CD4-positive, alpha-beta T cell treated with Interleukin-21 for 1 hour (primary cell): ENCODE measurements around the gene SNED1.

Experiments
- DNase-seq: peaks from one replicate; pipeline ENCODE4 v3.0.0-alpha.2; 2020

Gene SNED1

DNA sequence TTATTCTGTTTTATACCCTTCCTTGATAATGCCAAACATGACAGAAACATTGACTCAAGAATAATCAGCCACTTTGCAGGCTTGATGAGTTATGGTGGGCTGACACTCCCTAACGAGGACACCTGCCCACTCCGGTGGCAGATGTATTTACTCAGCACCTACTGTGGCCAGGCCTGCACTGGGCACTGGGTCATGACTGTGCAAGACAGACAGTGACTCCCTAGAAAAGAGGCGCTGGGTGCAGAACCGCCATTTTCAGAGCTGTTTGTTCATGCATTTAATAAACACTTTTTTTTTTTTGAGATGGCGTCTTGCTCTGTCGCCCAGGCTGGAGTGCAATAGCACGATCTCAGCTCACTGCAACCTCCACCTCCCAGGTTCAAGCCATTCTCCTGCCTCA, 32.5 kb downstream of the SNED1 start:
- no peak for DNase-seq

DNA sequence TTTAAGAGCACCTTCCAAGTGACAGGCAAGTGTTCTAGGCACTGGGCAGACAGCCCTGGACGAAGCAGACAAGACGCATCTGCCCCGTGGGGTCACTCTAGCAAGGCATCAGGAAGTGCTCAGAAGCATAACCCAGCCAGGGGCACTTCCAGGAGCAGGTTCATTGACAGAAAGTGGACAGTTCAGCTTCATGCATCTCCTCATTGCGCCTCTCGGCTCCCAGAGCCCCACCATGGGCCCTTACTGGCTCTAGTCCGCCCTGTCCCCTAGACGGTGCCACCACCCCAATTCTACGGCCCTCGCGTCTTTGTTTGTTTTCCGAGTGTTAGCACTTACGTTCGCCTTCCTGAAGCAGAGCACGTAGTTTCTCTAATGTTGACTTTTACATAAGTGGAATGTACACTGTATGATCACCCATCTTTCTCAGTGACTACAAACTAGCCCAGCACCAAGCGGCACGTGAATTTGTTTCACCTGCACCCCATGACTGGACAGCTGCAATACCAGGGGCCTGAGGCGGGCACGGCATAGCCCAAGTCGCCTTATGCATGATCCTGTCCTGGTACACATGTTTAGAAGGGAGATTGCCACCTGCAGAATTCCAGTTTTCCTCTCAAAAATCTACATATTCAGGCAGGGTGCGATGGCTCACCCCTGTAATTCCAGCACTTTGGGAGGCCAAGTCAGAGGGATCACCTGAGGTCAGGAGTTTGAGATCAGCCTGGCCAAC, 33.2 kb downstream of the SNED1 start:
- no peak for DNase-seq

DNA sequence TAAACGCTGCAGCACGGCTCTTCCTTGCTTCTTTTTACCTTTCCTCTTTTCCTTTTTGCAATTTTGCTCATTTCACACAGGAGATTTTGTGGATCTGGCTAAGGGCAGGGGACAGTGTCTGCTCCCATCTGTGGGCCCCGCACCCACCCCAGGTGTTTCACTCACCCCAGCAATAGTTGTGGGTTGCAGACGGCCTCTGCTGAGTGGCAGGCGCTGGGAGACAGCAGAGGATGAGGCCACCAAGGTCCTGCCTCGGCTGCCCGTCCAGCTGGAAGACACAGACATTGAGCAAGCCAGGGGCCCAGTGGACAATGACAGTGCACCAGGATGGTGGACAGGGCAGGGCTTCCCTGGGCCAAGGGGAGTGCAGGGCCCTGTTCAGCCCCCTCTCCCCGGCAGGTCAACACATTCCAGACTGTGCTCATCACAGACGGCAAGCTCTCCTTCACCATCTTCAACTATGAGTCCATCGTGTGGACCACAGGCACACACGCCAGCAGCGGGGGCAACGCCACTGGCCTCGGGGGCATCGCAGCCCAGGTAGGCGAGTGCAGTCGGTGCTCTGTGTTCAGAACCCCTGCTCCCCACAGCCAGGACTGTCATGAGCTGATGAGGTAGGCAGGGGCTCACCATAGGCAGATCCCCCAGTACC, 35.0 kb downstream of the SNED1 start:
- DNase-seq, result no peak

DNA sequence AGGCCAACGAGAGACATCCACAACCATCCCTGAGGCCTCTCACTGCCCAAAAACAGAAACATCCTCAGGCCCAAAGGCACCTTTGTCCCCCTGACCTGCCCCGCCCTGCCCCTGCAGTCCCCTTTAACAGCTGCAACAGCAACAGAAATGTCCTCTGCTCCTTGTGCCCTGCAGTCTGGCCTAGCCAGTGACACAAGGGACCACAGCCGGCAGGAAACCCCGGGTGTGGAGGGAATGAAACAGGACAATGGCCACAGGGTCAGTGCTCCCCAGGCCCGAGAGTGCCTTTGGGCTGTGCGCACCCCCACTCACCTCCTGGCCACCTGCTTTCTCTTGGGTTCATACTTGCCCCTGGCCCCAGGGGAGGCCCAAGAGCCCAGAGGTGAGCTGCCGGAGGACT, 35.6 kb downstream of the SNED1 start:
- no peak for DNase-seq

DNA sequence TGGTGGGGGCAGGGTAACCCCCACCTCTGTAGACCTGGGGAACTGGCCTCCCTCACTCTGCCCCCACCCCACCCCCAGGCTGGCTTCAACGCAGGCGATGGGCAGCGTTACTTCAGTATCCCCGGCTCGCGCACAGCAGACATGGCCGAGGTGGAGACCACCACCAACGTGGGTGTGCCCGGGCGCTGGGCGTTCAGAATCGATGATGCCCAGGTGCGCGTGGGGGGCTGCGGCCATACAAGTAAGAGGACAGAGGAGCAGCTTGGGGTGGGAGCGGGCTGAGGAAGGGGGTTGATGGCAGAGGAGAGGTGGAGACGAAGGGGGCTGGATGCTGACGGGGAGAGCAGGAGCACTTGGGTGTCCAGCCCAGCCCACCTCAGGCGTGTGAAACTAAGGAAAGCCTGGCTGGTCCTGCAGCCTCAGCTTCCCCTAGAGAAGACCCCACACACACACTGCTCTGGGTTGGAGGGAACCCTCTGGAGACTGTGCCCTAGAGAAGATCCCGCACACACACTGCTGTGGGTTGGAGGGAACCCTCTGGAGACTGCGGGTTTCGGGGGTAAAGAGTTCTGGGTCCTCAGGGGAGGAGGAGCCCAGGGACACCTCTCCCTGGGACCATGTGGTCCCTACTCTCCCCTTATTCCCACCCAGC, 36.2 kb downstream of the SNED1 start:
- no peak for DNase-seq

DNA sequence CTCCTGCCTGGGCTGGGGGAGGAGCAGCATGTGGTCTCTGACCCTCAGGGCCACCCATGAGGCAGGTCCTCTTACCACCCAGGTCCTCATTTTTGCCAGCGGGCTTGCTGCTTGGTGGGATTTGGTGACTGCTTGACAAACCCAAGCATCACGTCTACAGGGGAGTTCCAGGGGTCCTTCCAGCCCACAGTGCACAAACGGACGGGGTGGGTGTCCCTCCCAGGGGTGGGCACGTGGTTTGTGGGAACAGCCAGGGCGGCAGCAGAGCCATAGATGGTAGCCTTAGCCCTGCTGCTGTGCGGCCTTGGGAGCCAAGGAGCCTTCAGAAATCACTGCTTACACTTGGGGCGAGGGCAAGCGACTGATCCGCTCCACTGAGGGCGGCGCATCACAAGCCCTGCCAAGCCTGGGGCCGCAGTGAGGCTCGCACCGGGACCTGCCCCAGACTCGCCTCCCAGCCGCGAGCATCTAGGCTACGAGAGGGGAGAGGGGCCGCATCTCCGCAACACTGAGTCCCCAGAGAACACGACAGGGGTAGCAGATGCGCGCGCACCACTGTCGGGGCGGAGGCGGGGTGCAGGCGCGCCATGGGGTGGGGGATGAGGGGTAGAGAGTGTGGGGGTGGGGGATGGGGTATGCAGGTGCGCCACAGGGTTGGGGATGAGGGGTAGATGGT, 36.9 kb downstream of the SNED1 start:
- peak; percentile 34 for DNase-seq

DNA sequence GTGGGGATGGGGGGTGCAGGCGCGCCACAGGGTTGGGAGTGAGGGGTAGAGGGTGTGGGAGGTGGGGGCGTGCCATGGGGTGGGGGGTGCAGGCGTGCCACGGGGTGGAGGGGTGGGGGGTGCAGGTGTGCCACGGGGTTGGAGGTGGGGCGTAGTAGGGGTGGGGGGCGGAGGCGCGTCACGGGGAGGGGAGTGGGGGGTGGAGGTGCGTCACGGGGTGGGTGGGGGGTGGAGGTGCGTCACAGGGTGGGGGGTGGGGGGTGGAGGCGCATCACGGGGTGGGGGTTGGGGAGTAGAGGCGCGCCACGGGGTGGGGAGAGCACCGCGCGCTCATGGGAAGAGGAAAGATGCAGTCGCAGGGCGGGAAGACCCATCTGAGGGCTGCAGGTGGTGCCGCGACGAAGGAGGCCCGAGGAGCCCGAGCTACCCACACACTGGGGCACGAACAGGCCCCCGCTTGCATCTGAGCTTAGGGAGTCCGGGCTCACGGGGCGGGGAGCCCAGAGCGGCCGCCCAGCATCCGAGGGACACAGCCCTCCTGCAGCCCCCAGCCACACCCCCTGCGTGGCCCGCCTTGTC, 37.5 kb downstream of the SNED1 start:
- DNase-seq, result no peak

DNA sequence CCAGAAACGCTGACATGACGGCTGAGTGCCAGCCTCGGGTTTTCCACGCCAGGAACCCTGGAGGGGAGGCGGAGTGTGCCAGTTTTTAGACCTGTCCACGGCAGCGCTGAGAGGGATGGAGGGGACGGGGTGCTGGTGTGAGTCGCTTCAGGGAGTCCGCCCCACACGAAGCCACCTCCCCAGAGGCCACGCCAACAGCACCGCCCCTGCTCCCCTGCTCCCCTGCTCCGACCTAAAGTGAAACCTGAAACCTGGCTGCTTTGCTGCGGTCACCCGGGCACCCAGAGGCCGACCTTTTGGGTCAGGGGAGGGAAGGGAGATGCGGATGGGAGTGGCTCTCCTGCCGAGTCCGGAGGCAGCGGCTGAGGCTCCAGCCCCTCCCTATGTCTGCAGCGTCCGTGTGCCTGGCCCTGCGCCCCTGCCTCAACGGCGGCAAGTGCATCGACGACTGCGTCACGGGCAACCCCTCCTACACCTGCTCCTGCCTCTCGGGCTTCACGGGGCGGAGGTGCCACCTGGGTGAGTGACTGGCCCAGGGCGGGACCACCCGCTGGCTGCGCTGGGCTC, 38.1 kb downstream of the SNED1 start:
- DNase-seq, result peak; percentile 68

DNA sequence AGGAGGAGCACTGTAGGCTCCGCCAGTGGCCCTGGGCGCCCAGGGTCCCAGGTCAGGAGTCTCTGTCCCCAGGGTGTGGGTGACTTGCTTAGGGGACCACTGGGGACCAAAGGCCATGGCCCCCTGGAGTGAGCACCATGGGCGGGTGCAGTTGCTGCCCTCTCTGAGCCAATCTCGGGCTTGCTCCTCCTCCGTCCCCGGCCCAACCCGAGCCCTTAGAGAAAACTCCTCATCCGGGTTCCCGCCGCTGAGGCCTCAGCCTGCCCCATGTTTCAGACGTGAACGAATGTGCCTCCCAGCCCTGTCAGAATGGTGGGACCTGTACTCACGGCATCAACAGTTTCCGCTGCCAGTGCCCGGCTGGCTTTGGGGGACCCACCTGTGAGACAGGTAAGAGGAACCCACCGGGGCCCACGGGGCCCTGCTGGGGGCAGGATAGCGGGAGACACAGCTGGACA, 38.6 kb downstream of the SNED1 start:
- no peak for DNase-seq

DNA sequence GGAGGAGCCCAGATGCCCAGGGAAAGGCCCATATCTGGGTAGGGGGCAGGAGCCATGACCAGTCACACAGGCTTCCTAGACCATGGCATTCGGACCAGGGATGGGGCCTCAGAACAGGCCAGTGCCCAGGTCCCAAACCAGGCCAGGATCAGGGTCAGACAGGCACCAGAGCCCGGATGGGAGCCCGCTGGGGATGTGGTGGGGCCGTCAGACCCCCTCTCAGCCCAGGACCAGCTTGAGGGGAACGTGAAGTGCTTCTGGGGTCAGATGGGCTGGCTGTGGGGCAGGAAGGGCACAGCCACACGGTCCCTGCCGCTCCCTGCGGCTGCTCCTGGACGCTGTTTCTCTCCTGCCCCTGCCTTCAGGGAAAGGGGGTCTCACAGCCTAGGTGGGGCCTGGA, 39.1 kb downstream of the SNED1 start:
- DNase-seq, result no peak

DNA sequence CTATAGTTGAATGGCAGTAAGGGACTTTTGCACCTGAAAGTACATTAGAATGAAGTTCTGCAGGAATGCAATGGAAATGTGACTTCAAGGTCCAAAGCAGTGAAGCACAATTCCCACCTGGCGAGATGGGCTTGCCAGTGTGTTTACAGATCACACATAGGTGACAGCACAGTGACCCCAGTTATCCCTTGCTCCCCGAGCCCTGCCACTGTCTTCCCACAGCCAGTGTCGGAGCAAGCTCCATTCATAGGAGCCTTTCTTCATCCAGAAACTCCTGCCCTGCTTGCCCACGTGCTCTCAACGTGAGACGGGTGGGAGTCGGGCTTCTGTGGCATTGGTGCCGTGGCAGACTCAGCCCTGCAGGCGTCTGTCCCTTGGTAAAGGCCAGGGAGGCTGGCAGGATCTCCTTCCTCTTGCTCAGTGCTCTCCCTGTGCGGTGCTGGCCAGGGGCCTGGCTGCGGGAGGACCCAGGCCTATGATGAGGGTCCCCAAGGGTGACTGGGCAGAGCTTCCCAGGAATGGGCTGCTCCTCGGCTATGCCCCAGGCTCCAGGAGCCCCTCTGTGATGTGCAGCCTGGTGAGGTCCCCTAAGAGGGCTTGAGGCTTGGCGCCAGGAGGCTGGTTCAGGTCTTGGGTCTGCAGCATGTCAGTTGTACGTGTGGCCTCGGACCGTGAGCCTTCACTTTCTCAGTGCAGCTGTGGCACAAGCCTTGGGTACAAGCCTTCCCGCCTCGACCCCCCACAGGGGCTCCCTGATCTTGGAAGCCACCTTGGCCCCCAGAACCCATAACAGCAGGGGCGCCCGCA, 40.2 kb downstream of the SNED1 start:
- DNase-seq, result no peak

DNA sequence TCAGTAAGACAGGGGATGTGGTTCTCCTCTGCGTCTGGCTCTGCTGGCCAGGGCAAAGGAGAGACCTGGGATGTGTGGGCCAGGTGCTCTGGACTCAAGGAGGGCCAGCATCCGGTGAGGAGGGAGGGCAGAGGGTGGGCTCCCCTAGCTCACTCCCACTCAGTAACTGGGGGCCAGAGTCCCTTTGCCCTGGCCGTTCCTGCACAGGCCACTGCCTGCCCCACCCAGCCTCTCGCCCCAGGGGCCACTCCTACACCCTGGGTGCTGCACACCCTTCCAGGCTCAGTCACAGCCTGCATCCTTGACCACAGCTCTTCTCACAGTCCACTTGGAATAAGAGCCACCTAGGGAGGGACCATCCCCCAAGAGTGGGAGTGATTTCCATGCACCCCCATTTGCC, 41.0 kb downstream of the SNED1 start:
- DNase-seq, result no peak

DNA sequence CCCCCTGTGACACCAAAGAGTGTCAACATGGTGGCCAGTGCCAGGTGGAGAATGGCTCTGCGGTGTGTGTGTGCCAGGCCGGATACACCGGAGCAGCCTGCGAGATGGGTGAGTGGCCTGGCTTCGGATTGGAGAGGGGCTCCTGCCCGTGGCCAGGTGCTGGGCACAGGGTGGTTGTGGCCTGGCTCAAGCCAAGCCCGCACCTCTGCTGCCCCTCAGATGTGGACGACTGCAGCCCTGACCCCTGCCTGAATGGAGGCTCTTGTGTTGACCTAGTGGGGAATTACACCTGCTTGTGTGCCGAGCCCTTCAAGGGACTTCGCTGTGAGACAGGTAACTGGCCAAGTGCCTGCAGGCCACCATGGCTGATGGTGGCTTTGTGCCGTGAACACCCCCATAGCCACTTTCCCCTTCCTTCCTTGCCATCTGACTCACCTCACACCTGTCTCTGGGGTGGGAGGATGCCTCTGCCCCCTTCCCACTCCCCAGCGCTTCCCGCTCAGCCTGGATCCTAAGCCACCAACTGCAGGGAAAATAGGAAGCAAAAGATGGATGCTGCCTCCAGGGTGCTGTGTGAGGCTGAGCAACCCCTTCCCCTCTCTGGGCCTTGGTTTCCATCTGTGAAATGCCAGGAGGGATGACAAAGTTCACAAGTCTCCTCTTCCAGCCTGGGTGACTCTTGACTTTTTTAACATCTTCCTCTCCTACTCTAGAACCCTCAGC, 41.8 kb downstream of the SNED1 start:
- DNase-seq, result no peak

DNA sequence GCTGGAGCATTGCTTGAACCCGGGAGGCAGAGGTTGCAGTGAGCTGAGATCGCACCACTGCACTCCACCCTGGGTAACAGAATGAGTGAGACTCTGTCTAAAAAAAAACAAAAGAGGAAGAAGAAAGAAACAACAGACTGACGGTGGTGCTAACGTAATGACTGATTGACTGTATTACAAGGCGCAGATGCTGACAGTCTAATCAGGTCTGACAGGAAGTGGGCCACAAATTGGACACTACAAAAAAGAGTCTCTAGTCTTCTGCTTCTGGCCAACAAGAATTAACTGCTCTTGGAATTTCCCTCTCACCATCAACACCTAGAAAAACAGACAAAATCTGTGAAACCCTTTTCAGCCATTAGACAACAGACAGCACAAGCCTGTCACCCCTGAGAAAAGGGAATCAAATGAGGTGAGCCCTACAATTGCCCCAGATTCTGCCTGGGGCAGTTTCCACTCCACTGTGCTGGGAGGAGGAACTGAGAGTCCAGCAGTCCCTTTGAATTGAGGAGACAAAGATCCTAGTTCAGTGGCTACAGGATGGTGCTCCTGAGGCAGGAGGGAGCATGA, 43.3 kb downstream of the SNED1 start:
- DNase-seq, result peak; percentile 18

DNA sequence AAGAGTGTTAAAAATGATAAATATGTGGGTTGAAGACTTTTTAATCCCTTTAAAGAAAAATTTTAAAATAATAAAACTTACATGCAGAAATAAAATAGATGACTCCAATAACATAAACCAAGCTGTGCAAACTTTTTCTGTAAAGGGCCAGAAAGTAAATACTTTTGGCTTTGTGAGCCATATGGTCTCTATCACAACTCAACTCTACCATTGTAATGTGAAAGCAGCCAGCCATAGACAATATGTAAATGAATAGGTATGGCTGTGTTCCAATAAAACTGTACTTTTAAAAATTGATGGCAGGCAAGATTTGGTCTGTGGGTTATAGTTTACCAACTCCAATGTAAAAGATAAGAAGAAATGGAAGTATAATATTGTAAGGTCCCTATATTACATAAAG, 45.2 kb downstream of the SNED1 start:
- DNase-seq, result no peak

DNA sequence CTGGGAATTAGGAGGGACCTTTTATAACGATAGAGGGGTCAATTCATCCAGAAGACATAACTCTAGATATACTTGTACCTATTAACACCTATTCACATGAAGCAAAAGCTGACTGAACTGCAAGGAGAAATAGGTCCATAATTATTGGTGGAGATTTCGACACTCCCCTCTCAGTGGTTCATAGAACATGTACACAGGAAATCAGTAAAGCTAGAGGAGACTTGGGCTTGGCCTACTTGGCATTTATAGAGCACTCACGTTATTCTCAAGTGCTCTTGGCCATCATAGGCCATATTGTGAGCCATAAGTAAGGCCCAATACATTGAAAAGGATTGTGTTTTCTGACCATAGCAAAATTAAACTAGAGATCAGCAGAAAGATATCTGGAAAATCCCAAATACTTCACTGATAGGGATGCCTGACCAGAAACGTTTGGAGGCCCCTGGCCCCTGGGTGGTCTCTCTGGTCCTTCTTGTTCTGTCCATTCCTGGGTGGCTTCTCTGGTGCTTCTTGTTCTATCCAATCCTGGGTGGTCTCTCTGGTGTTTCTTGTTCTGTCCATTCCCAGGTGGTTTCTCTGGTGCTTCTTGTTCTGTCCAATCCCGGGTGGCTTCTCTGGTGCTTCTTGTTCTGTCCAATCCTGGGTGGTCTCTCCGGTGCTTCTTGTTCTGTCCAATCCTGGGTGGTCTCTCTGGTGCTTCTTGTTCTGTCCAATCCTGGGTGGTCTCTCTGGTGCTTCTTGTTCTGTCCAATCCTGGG, 49.0 kb downstream of the SNED1 start:
- DNase-seq, result no peak

DNA sequence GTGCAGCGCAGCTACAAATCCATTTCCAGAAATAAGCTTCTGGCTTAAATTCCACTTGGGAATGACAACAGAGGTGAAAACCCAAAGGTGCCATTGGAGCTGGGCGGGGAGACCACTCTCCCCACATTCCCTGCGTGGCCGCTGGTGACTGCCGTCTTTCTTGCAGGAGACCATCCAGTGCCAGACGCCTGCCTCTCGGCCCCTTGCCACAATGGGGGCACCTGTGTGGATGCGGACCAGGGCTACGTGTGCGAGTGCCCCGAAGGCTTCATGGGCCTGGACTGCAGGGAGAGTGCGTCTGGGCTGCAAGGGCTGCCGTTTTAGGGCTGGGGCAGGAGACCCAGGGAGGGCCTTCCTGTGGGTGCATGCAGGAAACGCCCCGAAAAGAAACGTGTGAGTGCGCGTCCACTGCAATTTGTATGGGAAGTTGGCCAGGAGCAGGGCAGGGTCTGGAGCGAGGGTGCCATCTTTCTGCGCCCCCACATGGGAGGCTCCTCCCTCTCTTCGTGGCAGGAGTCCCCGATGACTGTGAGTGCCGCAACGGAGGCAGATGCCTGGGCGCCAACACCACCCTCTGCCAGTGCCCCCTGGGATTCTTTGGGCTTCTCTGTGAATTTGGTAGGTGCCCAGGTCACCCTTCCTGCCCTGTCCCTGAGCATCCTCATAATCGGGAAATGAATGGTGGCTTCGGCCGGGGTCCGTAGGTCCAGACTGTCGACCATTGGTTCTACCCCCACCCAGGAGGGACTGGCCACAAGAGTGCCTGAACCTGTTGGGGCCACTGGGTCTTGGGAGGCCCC, 49.9 kb downstream of the SNED1 start:
- no peak for DNase-seq

DNA sequence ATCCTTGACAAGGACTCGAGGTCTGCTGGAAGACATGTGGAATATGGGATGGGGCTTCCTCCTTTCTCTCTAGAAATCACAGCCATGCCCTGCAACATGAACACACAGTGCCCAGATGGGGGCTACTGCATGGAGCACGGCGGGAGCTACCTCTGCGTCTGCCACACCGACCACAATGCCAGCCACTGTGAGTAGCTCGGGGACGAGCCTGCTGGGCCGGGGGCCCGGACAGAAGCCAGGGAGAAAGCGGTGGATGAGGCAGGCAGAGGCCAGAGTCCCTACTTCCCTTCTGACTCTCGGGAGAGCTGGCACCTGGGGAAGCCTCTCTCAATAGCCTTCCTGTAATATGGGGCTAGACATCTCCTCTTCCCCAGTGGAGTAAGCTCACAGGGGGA, 50.5 kb downstream of the SNED1 start:
- DNase-seq, result no peak
